Measurements from ENCODE around the gene TRIP12.
"Not testable (repeated sequence)": the region's sequence is repeated elsewhere in the genome, so short reads cannot be mapped to it uniquely, and the experiment has no call there.

Gene TRIP12

GRCh38 chr2:229805559-229805958 is 116.2 kb downstream of the TRIP12 start:
- H3K36me3 ChIP-seq (ENCODE audit: insufficient read depth, insufficient read length, low read length), result peaks cover 89% of the 10 kb centered on the region
- H3K4me3 ChIP-seq (ENCODE audit: insufficient read length, low read depth), result no peak overlapping the region
- no peaks in the 10 kb centered on the region for H3K9me3 ChIP-seq (ENCODE audit: insufficient read depth, low read length)
- H3K4me1 ChIP-seq (ENCODE audit: insufficient read depth, insufficient read length), result no peaks in the 10 kb centered on the region
- TF ChIP-seq YY1 (IDR thresholded peaks at IDR 0.05; ENCODE audit: insufficient read depth, insufficient read length), result no peak
- TF ChIP-seq SUZ12 (IDR thresholded peaks at IDR 0.05; ENCODE audit: extremely low read depth, insufficient read depth, insufficient read length), result no peak
- TF ChIP-seq ZNF274 (IDR thresholded peaks at IDR 0.05; ENCODE audit: low read depth, low read length), result no peak
- no peak overlapping the region for H3K9ac ChIP-seq (ENCODE audit: insufficient read length, low read depth)
- no peaks in the 10 kb centered on the region for H3K27me3 ChIP-seq (ENCODE audit: insufficient read depth, insufficient read length)
- DNase-seq (ENCODE audit: low read depth, low spot score), result no peak

DNA sequence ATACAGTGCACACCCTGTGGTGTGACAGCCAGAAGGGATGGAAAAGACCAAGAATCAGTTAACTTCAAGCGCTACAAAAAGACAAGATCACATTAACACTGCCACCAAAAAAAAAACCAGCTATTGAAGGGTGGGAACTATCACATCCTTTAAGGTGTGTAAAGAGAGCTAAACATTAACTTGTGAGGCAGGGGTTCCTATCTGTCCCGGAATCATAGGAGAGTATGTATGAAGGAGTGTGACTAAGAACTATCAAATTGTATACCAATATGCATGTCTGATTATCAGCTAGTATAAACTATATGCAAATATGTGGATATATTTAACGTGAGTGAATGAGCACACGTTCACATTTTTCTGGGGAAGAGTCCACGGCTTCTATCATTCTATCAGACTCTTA is 119.0 kb downstream of the TRIP12 start:
- Histone ChIP-seq H3K4me3 (ENCODE audit: insufficient read length, low read depth) (no peak overlapping the region), H3K9me3 (ENCODE audit: insufficient read depth, low read length) (no peaks in the 10 kb centered on the region), H3K9ac (ENCODE audit: insufficient read length, low read depth) (no peak overlapping the region), H3K36me3 (ENCODE audit: insufficient read depth, insufficient read length, low read length) (peaks cover 93% of the 10 kb centered on the region), H3K27me3 (ENCODE audit: insufficient read depth, insufficient read length) (no peaks in the 10 kb centered on the region), H3K4me1 (ENCODE audit: insufficient read depth, insufficient read length) (no peaks in the 10 kb centered on the region)
- DNase-seq (ENCODE audit: low read depth, low spot score), result no peak
- TF ChIP-seq ZNF274 (IDR thresholded peaks at IDR 0.05; ENCODE audit: low read depth, low read length) (no peak), SUZ12 (IDR thresholded peaks at IDR 0.05; ENCODE audit: extremely low read depth, insufficient read depth, insufficient read length) (no peak), YY1 (IDR thresholded peaks at IDR 0.05; ENCODE audit: insufficient read depth, insufficient read length) (no peak)

DNA sequence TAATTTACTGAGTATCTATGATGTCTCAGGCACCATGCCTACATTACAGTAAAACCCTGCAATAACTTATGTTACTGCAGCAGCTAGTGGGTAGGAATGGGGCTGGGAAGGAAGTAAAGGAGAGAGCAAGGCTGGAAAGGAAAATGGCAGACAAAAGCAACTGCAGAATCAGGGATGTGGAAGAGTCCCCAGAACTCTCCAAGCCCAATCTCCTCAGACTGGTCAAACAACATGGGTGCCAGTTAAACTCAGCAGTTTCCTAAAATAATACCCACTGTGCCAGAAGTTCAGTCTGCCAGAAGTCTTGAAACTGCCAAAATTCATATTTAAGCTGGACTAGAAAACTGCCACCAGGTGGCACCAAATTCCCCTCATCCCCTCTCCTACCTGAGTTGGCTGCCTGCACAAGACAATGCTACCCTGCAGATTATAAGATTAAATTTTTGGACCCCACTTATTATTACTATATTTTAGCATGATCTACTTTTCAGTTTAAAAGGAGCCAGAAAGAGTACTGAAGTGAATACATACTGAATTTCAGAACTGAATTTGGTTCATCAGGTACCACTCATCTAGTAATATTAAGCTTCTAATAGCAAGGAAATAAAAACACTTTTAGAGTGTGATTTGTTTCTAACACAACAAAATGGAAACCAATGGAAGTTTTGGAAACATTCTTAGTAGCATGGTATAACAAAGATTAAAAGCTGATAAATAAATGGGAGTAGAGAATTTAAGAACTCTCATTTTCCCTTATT is 120.6 kb downstream of the TRIP12 start:
- H3K36me3 ChIP-seq (ENCODE audit: insufficient read depth, insufficient read length, low read length), result peaks cover 93% of the 10 kb centered on the region

DNA sequence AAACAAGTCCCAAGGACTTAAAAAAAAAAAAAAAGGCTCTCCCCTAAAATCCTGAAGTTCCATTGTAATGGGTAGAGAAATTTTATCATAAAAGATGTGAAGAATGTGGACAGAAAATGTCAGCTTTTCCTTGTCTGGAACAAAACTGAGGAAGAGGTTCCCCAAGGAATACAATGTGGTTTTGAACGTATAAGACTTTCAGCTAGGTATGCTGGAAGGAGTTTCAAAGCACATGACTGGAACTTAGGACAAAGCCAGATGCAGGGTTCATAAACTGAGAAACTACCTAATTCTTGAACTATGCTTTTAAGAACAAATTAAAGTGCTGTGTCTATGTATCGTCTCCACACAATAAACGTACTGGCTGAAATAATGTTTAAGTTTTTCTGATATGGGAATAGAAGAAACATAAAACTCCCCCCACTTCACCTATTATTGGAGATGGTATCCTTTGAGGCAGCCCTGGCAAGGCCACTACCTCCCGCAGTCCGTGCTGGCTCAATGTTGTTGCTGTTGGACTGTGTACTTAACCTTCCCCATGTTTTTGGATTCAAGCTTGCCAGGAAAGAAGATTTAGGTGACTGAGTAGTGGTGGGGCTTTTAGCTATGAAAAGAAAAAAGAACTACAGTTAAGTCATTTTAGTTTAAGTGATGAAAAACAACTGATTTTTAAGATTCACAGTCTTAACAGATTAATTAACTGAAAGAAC is 123.2 kb downstream of the TRIP12 start:
- no peaks in the 10 kb centered on the region for H3K4me1 ChIP-seq (ENCODE audit: insufficient read depth, insufficient read length)
- no peak overlapping the region for H3K9ac ChIP-seq (ENCODE audit: insufficient read length, low read depth)
- no peaks in the 10 kb centered on the region for H3K27me3 ChIP-seq (ENCODE audit: insufficient read depth, insufficient read length)
- H3K4me3 ChIP-seq (ENCODE audit: insufficient read length, low read depth), result no peak overlapping the region
- TF ChIP-seq ZNF274 (IDR thresholded peaks at IDR 0.05; ENCODE audit: low read depth, low read length), result no peak
- no peak for TF ChIP-seq SUZ12 (IDR thresholded peaks at IDR 0.05; ENCODE audit: extremely low read depth, insufficient read depth, insufficient read length)
- H3K36me3 ChIP-seq (ENCODE audit: insufficient read depth, insufficient read length, low read length), result peaks cover 94% of the 10 kb centered on the region
- DNase-seq (ENCODE audit: low read depth, low spot score), result no peak
- H3K9me3 ChIP-seq (ENCODE audit: insufficient read depth, low read length), result no peaks in the 10 kb centered on the region

More for the DNA sequence above, 120.6 kb downstream of the TRIP12 start:
- Histone ChIP-seq H3K27me3 (ENCODE audit: insufficient read depth, insufficient read length) (no peaks in the 10 kb centered on the region), H3K4me3 (ENCODE audit: insufficient read length, low read depth) (no peak overlapping the region), H3K4me1 (ENCODE audit: insufficient read depth, insufficient read length) (no peaks in the 10 kb centered on the region), H3K9ac (ENCODE audit: insufficient read length, low read depth) (no peak overlapping the region), H3K9me3 (ENCODE audit: insufficient read depth, low read length) (no peaks in the 10 kb centered on the region)
- peak; percentile 49 for DNase-seq (ENCODE audit: low read depth, low spot score)
- TF ChIP-seq SUZ12 (IDR thresholded peaks at IDR 0.05; ENCODE audit: extremely low read depth, insufficient read depth, insufficient read length) (no peak), ZNF274 (IDR thresholded peaks at IDR 0.05; ENCODE audit: low read depth, low read length) (no peak), YY1 (IDR thresholded peaks at IDR 0.05; ENCODE audit: insufficient read depth, insufficient read length) (no peak)

- H3K36me3 ChIP-seq (ENCODE audit: insufficient read depth, insufficient read length, low read length), result peaks cover 91% of the 10 kb centered on the region
- no peaks in the 10 kb centered on the region for H3K4me1 ChIP-seq (ENCODE audit: insufficient read depth, insufficient read length)
- no peaks in the 10 kb centered on the region for H3K27me3 ChIP-seq (ENCODE audit: insufficient read depth, insufficient read length)
- H3K9ac ChIP-seq (ENCODE audit: insufficient read length, low read depth), result no peak overlapping the region
- TF ChIP-seq YY1 (IDR thresholded peaks at IDR 0.05; ENCODE audit: insufficient read depth, insufficient read length) (no peak), ZNF274 (IDR thresholded peaks at IDR 0.05; ENCODE audit: low read depth, low read length) (no peak), SUZ12 (IDR thresholded peaks at IDR 0.05; ENCODE audit: extremely low read depth, insufficient read depth, insufficient read length) (no peak)
- no peaks in the 10 kb centered on the region for H3K9me3 ChIP-seq (ENCODE audit: insufficient read depth, low read length)
- no peak overlapping the region for H3K4me3 ChIP-seq (ENCODE audit: insufficient read length, low read depth)
- no peak for DNase-seq (ENCODE audit: low read depth, low spot score)
Observed at GRCh38 chr2:229795058-229795457, 126.8 kb downstream of the TRIP12 start.

GRCh38 chr2:229794636-229795035 is 127.2 kb downstream of the TRIP12 start:
- H3K4me1 ChIP-seq (ENCODE audit: insufficient read depth, insufficient read length), result no peaks in the 10 kb centered on the region
- peaks cover 91% of the 10 kb centered on the region for H3K36me3 ChIP-seq (ENCODE audit: insufficient read depth, insufficient read length, low read length)
- no peak for DNase-seq (ENCODE audit: low read depth, low spot score)
- no peaks in the 10 kb centered on the region for H3K9me3 ChIP-seq (ENCODE audit: insufficient read depth, low read length)
- H3K9ac ChIP-seq (ENCODE audit: insufficient read length, low read depth), result no peak overlapping the region
- no peak overlapping the region for H3K4me3 ChIP-seq (ENCODE audit: insufficient read length, low read depth)
- no peak for TF ChIP-seq ZNF274 (IDR thresholded peaks at IDR 0.05; ENCODE audit: low read depth, low read length)
- TF ChIP-seq YY1 (IDR thresholded peaks at IDR 0.05; ENCODE audit: insufficient read depth, insufficient read length), result no peak
- no peak for TF ChIP-seq SUZ12 (IDR thresholded peaks at IDR 0.05; ENCODE audit: extremely low read depth, insufficient read depth, insufficient read length)
- H3K27me3 ChIP-seq (ENCODE audit: insufficient read depth, insufficient read length), result no peaks in the 10 kb centered on the region

GRCh38 chr2:229786289-229786688 is 135.5 kb downstream of the TRIP12 start:
- H3K9ac ChIP-seq (ENCODE audit: insufficient read length, low read depth); DNase-seq (ENCODE audit: low read depth, low spot score); H3K4me3 ChIP-seq (ENCODE audit: insufficient read length, low read depth); H3K27me3 ChIP-seq (ENCODE audit: insufficient read depth, insufficient read length); H3K9me3 ChIP-seq (ENCODE audit: insufficient read depth, low read length); H3K4me1 ChIP-seq (ENCODE audit: insufficient read depth, insufficient read length): not testable (repeated sequence)
- peaks cover 69% of the 10 kb centered on the region for H3K36me3 ChIP-seq (ENCODE audit: insufficient read depth, insufficient read length, low read length)
